Ascending aorta (tissue), 2 donors: ENCODE results near the gene SLC25A45. TPM values are rescaled to one million over a fixed set of nuclear protein-coding genes. Genes with fewer than 3 reads are reported as not detected.

Experiments
- DNase-seq, 2 donors: peaks; one replicate each; pipeline ENCODE4 v3.0.0-alpha.2; 2019; ENCODE audit warnings: low spot score in 2 of 2
- H3K27ac ChIP-seq, 2 donors: fragments of 200-600 bp; sonication (generic); one replicate each; pipeline ENCODE4 v1.5.1; 2016 to 2017; ENCODE audit warnings: mild to moderate bottlenecking in 1 of 2
- H3K27me3 ChIP-seq: fragments of 200-600 bp; sonication (generic); one replicate; pipeline ENCODE4 v1.5.1; 2017
- H3K36me3 ChIP-seq, 2 donors: fragments of 200-600 bp; sonication (generic); one replicate each; pipeline ENCODE4 v1.5.1; 2016
- H3K4me1 ChIP-seq, 2 donors: fragments of 200-600 bp; sonication (generic); one replicate each; pipeline ENCODE4 v1.5.1; 2016 to 2017; ENCODE audit warnings: mild to moderate bottlenecking in 1 of 2
- H3K4me3 ChIP-seq, 2 donors: fragments of 200-600 bp; sonication (generic); one replicate each; pipeline ENCODE4 v1.5.1; 2016 to 2017; ENCODE audit warnings: mild to moderate bottlenecking in 1 of 2
- H3K9me3 ChIP-seq, 2 donors: fragments of 200-600 bp; sonication (generic); one replicate each; pipeline ENCODE4 v1.5.1; 2016
- intact Hi-C: fragments of 100-400 bp; cut with DNase I; formaldehyde crosslinking; loops from one replicate; pipeline ENCODE4 v1.15.1; 2023
- total RNA-seq: library from RNA; depleted of rRNA; stranded (reverse); fragments of >200 nt; gene quantifications from one replicate; pipeline ENCODE4 v1.1.0, GENCODE V29; 2016
- TF ChIP-seq, protein P1 (sequence below), 3 experiments: fragments of 200-600 bp in 2 of 3; fragments of 450-650 bp in 1 of 3; sonication (generic) in 2 of 3; IDR thresholded peaks; one replicate each; pipeline ENCODE4 v1.5.1; 2016 to 2019; ENCODE audit warnings: antibody characterized with exemption in 3 of 3, mild to moderate bottlenecking in 1 of 3, moderate library complexity in 1 of 3

The SLC25A45 gene, protein sequence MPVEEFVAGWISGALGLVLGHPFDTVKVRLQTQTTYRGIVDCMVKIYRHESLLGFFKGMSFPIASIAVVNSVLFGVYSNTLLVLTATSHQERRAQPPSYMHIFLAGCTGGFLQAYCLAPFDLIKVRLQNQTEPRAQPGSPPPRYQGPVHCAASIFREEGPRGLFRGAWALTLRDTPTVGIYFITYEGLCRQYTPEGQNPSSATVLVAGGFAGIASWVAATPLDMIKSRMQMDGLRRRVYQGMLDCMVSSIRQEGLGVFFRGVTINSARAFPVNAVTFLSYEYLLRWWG
- total RNA-seq: 11.4 TPM

DNA sequence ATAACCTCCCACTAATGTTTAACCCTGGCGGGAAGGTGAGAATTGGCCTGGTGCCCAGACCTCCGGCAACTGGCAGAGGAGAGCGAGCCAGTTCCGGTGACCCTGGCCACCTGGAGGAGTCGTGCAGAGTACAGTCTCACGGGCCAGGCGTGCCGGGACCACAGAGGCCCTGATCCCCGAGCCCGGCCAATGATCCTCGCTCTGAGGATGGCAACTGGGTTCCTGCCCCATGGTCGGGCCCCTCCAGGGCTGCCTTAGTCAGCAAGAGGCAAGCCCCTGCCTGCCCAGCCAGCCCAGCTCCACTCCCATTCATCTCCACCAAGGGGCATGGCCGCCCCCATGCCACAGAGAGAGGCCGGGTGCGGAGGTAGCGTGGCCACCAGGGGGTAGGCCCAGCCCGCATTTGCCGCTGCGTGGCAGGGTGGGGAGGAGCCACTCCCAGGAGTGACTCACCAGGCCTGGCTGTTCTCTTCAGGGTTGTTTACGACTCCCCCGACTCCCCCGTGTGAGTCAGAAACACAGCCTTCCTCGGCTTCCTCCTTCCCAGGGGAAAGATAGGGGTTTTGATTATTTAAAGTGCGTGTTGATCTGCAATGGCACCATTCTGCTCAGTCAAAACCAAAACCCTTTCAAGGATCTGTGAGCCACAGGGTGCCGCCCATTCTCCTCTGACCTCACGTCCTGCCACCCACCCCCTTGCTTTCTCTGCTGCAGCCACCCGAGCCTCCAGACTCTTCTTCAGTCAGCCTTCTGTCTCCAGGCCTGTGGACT is at the start of gene SLC25A45:
Gene SLC25A45 (minus strand): TSS at position 614 of the 771 bp plus-strand sequence. CDS start 695 bp downstream, outside the sequence.
- intact Hi-C loops: loop anchor here (1.0 to 5.0 kb wide), 3 partner anchors 34 to 190 kb away; partner anchors contain the start of genes FAM89B and ZNRD2
- no peaks in the 10 kb centered on the region for H3K27me3 ChIP-seq
- peaks cover 10 to 34% of the 10 kb centered on the region in 2 donors for H3K4me1 ChIP-seq
- peak within 1 kb of the TSS; percentile 95 to 97 for H3K27ac ChIP-seq
- TF ChIP-seq, protein P1, sequence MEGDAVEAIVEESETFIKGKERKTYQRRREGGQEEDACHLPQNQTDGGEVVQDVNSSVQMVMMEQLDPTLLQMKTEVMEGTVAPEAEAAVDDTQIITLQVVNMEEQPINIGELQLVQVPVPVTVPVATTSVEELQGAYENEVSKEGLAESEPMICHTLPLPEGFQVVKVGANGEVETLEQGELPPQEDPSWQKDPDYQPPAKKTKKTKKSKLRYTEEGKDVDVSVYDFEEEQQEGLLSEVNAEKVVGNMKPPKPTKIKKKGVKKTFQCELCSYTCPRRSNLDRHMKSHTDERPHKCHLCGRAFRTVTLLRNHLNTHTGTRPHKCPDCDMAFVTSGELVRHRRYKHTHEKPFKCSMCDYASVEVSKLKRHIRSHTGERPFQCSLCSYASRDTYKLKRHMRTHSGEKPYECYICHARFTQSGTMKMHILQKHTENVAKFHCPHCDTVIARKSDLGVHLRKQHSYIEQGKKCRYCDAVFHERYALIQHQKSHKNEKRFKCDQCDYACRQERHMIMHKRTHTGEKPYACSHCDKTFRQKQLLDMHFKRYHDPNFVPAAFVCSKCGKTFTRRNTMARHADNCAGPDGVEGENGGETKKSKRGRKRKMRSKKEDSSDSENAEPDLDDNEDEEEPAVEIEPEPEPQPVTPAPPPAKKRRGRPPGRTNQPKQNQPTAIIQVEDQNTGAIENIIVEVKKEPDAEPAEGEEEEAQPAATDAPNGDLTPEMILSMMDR (IDR thresholded peaks at IDR 0.05): peak; percentile 80 to 98 (median 88)
- peak; percentile 91 to 98 for DNase-seq
- no peaks in the 10 kb centered on the region for H3K9me3 ChIP-seq
- no peaks in the 10 kb centered on the region for H3K36me3 ChIP-seq
- H3K4me3 ChIP-seq: peak within 1 kb of the TSS; percentile 31 to 63

DNA sequence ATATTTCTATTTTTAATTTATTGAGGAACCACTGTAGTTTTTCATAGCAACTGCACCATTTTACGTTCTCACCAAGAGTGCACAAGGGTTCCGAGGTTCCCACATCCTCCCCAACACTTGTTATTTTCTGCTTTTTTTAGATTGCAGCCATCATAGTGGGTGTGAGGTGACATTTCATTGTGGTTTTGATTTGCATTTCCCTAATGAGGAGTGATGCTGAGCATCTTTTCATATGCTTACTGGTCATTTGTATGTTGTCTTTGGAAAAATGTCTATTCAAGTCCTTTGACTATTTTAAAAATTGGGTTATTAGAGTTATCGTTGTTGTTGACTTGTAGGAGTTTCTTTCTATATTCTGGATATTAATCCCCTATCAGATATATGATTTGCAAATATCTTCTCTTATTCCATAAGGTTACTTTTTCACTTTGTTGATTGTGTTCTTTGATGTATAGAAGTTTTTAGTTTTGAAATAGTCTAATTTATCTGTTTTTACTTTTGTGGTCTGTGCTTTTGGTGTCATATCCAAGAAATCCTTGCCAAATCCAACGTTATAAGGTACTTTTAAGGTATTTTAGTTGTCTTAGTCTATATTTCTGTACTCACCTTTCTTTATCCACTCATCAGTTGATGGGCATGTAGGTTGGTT is 49.1 kb upstream of the SLC25A45 start:
- intact Hi-C loops: no loop called here
- Histone ChIP-seq H3K9me3 (no peaks in the 10 kb centered on the region), H3K4me3 (peak overlapping the region; percentile 56 to 80), H3K27ac (peak overlapping the region in 1 of 2 donors; percentile 29), H3K4me1 (peaks cover 13 to 60% of the 10 kb centered on the region in 2 donors), H3K27me3 (no peaks in the 10 kb centered on the region), H3K36me3 (peaks cover 31 to 62% of the 10 kb centered on the region in 2 donors)
- peak in 1 of 2 donors; percentile 57 for DNase-seq
- TF ChIP-seq, protein P1 (IDR thresholded peaks at IDR 0.05): no peak

DNA sequence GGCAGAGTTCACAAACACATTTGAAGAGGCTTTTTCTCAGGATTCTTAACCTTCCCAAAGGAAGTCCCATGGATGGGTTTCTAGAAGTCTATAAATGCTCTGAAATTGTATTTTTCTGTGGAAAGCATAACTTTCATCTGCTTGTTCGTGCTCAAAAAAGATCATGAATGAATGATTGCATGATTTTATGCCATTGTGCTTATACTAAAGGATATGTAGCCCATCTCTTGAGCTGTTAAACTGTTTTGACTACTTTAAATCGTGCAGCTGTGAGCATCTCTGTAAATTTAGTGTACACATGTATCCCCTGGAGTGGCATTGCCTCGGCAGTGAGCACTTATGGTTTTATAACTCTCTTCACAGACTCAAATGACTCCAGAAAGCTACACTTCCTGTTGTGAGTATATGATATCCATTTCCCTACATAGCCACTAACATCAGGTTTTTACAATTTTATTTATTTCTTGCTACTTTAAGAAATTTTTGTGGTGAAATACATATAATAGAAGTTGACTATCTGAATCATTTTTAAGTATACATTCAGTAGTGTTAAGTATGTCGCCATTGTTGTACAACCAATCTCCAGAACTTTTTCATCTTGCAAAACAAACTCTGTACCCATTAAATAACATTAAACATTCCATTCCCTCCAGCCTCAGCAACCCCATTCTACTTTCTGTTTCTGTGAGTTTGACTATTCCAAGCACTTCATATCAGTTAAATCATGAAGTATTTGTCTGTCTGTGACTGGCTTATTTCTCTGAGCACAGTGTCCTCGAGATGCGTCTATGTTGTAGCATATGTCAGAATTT is 48.2 kb upstream of the SLC25A45 start:
- intact Hi-C loops: no loop called here
- H3K4me1 ChIP-seq: peaks cover 13 to 50% of the 10 kb centered on the region in 2 donors
- peak in 1 of 2 donors; percentile 59 for DNase-seq
- H3K36me3 ChIP-seq: peaks cover 35 to 62% of the 10 kb centered on the region in 2 donors
- H3K27ac ChIP-seq: peak overlapping the region; percentile 66 to 78
- TF ChIP-seq, protein P1 (IDR thresholded peaks at IDR 0.05): no peak
- H3K9me3 ChIP-seq: no peaks in the 10 kb centered on the region
- H3K4me3 ChIP-seq: peak overlapping the region; percentile 56 to 80
- no peaks in the 10 kb centered on the region for H3K27me3 ChIP-seq

DNA sequence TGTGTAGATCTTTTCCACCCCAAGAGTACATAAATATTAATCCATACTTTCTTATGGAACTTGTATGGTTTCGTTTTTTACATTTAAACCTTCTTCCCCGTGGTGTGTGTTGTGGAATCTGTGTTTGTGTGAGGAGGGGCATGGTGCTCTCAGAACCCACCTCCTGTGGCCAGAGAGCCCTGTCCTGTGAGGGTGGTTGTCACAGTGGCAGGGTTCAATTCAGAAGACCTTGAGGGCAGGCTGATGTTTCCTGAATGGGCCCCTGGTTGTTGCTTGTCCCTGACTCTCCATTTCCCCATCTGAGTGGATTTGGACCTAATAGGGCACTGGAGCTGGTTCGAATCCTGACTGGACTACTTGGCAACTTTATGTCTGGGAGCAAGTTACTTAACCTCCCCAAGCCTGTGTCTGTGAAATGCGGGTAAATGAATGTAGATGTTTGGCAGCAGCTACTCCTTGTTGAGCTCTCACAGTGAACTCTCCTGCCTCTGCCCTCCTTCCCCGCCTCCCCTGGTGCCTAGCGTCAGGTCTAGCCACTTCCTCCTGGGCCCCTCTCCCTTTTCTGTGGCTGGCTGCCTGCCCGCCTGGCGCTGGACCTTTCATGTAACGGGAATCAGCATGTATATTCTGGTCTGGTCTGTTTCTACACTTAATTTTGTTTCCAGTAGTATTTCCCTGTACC is 47.4 kb upstream of the SLC25A45 start:
- Histone ChIP-seq H3K27ac (peak overlapping the region; percentile 66 to 78), H3K27me3 (no peaks in the 10 kb centered on the region), H3K4me1 (peaks cover 8 to 46% of the 10 kb centered on the region in 2 donors), H3K4me3 (peak overlapping the region; percentile 56 to 80), H3K9me3 (no peaks in the 10 kb centered on the region), H3K36me3 (peaks cover 36 to 62% of the 10 kb centered on the region in 2 donors)
- DNase-seq: peak in 1 of 2 donors; percentile 79
- intact Hi-C loops: no loop called here
- TF ChIP-seq, protein P1 (IDR thresholded peaks at IDR 0.05): no peak
